Kidney tubule cell (primary cell): ENCODE measurements around the gene SLC5A8.
"Not testable (repeated sequence)": the region's sequence is repeated elsewhere in the genome, so short reads cannot be mapped to it uniquely, and the experiment has no call there.

Experiments
- DNase-seq: peaks from one replicate; pipeline ENCODE4 v3.0.0-alpha.2; 2018; ENCODE audit warnings: low spot score

The SLC5A8 gene

DNA sequence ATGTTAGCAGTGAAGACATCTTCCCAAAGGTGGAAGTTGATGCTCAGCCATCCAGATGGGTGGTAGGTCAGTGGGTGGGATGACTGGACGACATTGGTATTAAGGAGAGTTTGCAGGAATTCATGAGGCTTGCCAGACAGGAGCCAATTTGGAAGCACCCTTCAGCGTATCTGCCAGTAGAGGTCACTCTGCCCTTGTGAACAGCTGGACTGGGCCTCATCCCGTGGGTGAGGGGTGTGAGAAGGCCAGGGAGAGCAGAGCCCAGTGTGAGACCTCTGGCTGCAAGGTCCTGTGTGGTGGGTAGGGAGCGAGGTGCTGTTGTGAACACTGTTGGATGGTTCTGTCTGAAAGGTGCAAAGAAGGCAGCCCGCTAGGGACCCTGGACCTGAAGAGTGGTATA is 37.7 kb downstream of the SLC5A8 start:
- peak; percentile 31 for DNase-seq

DNA sequence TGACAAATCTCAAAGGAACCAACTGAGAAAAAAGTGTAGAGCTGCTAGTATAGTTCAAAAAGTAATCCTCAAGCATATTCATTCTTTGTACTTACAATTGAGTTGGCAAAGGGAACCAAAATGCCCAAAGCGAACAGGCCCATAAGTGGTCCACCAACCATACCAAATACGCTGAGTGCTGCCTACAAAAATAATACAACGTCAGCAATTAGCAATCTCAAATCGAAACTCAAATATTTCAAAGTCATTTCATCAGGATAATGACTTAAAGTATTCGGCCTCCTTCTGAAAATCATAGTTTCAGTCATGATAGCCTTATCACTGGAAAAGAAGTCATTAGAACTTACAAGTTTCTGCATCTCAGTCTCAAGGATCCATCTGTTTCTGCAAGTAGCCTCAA is 42.0 kb downstream of the SLC5A8 start:
- no peak for DNase-seq

DNA sequence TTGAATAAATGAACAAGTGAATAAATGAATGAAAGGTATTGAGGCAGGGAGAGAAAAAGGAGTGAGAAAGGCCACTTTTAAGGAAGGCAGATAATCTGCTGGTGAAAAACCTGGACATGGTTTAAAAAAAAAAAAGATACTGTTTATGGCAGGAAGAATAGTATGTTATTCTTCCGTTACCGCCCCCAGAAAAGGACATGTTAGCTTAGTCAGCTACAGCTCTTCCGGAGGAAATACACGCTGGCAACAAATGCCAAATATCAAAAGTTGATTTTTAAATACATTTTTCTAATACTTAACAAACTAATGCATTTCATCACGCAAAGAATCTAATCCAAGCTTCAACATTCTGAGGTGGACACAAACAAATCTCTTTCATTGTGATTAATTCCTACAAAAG is 43.2 kb downstream of the SLC5A8 start:
- DNase-seq = no peak

DNA sequence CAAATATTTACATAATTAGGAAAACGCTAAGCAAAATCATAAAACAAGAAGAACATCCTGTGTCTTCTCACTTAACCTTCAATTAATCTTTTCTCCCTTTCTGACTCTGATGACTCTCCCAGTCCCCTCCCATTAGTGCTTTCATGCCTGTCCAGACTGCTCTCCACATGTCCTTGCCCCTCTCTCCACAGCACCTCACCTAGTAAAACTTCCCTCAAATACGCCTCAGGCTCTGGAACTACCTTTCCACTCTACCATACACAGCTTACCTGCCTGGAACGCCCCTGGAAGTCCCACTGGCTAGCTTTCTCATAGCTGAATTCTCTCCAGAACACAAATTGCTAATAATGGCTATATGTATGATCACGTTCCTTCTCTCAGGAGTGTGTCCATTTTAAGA is 44.7 kb downstream of the SLC5A8 start:
- DNase-seq = no peak

DNA sequence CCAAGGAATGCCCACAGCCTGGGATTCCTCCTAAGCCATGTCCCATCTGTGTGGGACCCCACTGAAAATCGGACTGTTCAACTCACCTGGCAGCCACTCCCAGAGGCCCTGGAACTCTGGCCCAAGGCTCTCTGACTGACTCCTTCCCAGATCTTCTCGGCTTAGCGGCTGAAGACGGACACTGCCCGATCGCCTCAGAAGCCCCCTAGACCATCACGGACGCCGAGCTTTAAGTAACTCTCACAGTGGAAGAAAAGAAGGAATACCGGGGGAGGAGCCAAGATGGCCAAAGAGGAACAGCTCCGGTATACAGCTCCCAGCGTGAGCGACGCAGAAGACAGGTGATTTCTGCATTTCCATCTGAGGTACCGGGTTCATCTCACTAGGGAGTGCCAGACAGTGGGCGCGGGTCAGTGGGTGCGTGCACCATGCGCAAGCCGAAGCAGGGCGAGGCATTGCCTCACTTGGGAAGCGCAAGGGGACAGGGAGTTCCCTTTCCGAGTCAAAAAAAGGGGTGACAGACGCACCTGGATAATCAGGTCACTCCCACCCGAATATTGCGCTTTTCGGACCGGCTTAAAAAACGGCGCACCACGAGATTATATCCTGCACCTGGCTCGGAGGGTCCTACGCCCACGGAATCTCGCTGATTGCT is 64.1 kb downstream of the SLC5A8 start:
- DNase-seq = not testable (repeated sequence)

DNA sequence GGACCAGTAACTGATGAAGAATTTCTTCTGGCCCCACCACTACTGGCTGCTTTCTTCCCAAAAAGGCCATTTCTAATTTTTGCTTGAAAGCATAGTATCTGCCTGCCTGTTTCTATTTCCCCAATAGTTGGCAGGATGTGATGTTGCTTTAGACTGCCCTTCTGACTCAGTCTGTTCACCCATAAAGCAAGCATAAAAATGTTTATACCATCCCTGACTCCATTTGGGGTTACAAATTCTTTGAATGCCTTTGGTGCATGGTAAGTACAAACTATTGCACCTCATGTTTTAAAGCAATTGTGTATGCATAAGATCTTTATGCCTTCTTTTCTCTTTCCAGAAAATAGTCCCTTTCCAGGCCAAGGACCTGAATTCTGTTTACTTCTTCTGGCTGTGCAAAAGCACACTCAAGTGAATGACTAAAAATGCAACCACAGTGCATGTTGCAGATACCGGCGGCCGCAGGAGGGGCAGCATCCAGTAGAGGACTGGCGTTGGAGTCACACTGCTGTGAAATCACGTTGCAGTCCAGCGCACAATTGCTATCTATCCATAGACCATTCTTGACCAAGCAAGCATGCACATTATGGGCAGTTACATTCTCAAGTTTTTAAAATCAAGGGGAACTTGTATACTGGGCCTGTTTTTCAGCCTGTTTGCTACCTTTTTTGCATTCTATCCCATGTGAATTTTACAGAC is 82.4 kb downstream of the SLC5A8 start:
- peak; percentile 38 for DNase-seq

DNA sequence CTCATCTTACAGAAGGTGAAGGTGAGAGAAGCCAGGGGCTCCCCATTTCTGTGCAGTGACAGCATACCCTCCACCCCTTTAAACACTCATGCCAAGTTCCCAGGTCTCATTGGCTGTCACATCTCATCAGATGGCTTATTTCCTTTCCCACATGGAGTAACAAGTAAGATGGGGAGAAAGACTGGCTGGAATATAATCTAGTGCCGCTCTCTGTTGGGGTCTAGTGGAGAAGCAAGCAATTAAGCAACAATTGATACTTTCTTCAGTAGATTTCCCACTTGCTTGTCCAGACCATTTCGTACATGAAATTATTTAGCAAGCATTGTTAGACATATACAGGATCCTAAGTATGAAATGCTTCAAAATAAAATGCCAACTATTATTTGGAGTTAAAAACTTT is 92.2 kb downstream of the SLC5A8 start:
- DNase-seq = peak; percentile 26

DNA sequence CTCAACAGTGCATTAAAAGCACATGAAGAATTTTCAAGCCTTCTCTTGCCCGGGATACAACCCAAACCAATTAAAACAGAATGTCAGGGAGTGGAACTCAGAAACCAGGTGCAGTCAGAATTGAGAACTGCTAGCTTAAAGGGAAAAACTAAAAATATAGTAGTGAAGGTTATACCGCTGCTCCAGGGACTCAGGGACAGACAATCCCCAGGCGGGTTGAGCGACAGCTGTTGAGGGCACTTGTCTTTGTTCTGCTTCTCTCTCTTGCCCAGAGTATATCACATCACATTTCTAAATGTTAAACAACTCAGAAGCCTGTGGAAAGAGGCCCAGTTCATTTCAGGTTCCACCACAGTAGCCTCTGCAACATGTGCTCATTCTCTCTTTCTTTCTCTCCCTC is 93.1 kb downstream of the SLC5A8 start:
- no peak for DNase-seq

DNA sequence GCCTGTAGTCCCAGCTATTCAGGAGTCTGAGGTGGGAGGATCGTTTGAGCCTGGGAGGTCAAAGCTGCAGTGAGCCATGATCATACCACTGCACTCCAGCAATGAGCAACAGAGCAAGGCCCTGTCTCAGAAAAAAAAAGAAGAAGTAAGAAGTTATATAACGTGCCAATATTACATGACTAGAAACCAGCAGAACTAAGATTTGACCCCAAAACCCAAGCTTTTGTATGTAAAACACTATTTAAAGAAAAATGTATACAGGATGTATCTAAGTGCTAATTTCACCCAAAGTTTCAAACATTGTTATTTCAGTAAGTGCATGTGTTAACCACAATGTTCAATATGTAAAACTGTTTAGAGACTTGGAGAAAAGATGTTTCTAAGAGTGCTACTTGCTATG is 94.7 kb downstream of the SLC5A8 start:
- no peak for DNase-seq

DNA sequence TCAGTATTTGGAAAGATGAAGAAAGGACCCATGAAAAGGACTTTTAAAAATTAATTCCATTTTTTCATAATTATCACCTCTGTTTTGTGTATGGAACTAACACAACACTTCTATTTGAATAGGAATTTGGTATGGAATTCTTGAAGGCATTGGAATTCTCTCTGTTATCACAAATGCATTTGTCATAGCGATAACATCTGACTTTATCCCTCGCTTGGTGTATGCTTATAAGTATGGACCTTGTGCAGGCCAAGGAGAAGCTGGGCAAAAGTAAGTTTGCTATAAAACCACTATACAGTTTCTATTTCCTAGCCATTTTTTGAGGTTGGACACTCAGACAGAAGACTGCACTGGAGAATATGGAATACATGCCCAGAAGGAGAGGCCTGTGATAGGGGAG is 98.6 kb downstream of the SLC5A8 start:
- DNase-seq = no peak

DNA sequence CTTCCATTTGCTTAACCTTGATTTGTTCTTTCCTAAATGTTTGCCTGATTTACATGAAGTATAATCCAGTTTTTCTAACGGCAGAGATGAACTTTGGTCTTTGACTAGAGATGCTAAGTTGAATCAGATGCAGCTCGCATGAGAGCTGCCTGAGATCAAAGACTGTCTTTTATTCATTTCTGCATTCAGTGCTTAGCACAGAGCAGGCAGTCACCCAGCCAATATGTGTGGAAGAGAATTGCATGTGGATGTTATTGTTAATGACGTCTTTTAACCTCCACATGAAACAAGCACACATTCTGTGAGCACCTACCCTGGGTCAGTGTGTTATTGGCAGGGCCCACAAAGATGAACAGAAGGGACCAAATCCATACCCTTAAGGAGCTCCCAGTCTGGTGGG is 99.2 kb downstream of the SLC5A8 start:
- no peak for DNase-seq

DNA sequence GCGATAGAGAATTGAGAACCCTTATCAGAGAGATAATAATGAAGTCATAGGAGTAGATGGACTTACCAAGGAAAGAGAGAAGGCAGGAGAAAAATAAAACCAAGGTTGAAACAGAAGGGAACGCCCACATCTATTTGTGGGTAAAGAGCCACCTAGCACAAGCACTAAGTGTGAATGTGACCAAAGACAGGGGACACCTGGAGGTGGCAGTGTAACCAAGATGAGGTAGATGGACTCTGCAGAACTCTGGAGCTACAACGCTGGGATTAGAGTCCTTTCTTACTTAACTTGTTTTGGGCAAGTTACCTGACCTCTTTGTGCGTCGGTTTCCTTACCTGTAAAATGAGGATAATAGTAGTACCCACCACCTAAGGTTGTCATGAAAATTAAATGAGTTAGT is 101.9 kb downstream of the SLC5A8 start:
- DNase-seq = no peak

DNA sequence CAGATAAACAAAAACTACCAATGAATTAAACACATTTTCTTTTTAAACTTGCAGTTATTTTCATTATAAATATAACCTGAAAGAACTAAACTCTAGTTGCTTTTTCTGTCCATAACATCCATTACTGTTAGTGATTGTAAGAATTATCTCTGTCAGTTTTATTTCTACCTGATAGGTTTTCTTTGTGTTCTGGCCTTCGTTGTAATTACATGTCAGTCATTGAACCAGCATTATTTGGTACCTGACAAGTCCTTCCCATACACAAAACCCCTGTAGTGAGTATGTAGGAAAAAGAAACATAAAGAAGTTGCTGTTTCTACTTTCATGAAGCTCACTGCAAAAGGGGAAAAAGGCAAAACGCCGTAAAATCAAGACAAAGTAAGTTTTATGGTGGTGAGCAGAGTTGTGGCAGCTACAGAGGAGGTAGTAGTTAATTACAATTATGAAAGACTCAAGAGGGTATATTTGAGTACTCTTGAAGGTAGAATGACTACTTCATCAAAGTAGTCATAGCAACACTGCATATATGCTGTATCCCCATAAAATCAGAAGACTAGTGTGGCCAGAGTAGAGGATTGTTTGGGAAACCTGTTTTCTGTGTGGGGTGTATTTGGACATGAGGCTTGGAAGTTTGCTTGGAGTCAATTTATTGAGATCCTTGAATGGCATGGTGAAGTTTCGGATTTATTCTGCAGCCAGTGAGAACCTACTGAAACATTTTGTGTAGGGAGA is 102.8 kb downstream of the SLC5A8 start:
- DNase-seq = no peak
